Inflammatory macrophage (primary cell): ENCODE measurements around the gene RBMS3.

Source experiments
- DNase-seq, 2 donors: peaks; one replicate each; pipeline ENCODE4 v3.0.0-alpha.2; 2020 to 2022

RBMS3 gene

GRCh38 chr3:29826712-29827111, 545.8 kb downstream of the RBMS3 start:
- DNase-seq = no peak

GRCh38 chr3:29827756-29828155, 546.9 kb downstream of the RBMS3 start:
- DNase-seq = no peak

GRCh38 chr3:29829340-29829739, 548.5 kb downstream of the RBMS3 start:
- DNase-seq = no peak

GRCh38 chr3:29850641-29851040, 569.8 kb downstream of the RBMS3 start:
- DNase-seq = no peak

GRCh38 chr3:29852767-29853166, 571.9 kb downstream of the RBMS3 start:
- no peak for DNase-seq

- DNase-seq = no peak
Observed at GRCh38 chr3:29853841-29854397, 573.0 kb downstream of the RBMS3 start.

- no peak for DNase-seq
Observed at GRCh38 chr3:29854821-29855220, 574.0 kb downstream of the RBMS3 start.

GRCh38 chr3:29859726-29860270, 578.9 kb downstream of the RBMS3 start:
- no peak for DNase-seq

- DNase-seq = no peak
Observed at GRCh38 chr3:29864809-29865208, 583.9 kb downstream of the RBMS3 start.

- no peak for DNase-seq
Observed at GRCh38 chr3:29868543-29869101, 587.8 kb downstream of the RBMS3 start.

GRCh38 chr3:29870136-29870535, 589.3 kb downstream of the RBMS3 start:
- DNase-seq = no peak

- DNase-seq = no peak
Observed at GRCh38 chr3:29871087-29871486, 590.2 kb downstream of the RBMS3 start.

GRCh38 chr3:29880809-29881208, 599.9 kb downstream of the RBMS3 start:
- DNase-seq = no peak

- DNase-seq = no peak
Observed at GRCh38 chr3:29887451-29887850, 606.6 kb downstream of the RBMS3 start.

- no peak for DNase-seq
Observed at GRCh38 chr3:29889215-29889614, 608.3 kb downstream of the RBMS3 start.

- DNase-seq = no peak
Observed at GRCh38 chr3:29890801-29891200, 609.9 kb downstream of the RBMS3 start.

GRCh38 chr3:29892976-29893554, 612.2 kb downstream of the RBMS3 start:
- no peak for DNase-seq

GRCh38 chr3:29896856-29897255, 616.0 kb downstream of the RBMS3 start:
- no peak for DNase-seq

GRCh38 chr3:29898171-29898965, 617.5 kb downstream of the RBMS3 start:
- no peak for DNase-seq

GRCh38 chr3:29899021-29899420, 618.1 kb downstream of the RBMS3 start:
- no peak for DNase-seq

- no peak for DNase-seq
Observed at GRCh38 chr3:29901097-29901496, 620.2 kb downstream of the RBMS3 start.

GRCh38 chr3:29903600-29903999, 622.7 kb downstream of the RBMS3 start:
- DNase-seq = no peak

GRCh38 chr3:29906906-29907305, 626.0 kb downstream of the RBMS3 start:
- DNase-seq = no peak
